ENCODE data around the gene PRKG1. TPM values are rescaled to one million over a fixed set of nuclear protein-coding genes. Genes with fewer than 3 reads are reported as not detected.

The PRKG1 gene
- total RNA-seq, 4 donors from 2014 or later: 17.1 to 36.4 (median 25.8) TPM

GRCh38 chr10:51397244-51397643, 323.0 kb downstream of the PRKG1 start:
- DNase-seq (ENCODE audit: low spot score): no peak
- ATAC-seq (ENCODE audit: low FRiP score): no peak
- TF ChIP-seq CTCF (IDR thresholded peaks at IDR 0.05): no peak

- ATAC-seq (ENCODE audit: low FRiP score): peak; percentile 48
- no peak for DNase-seq (ENCODE audit: low spot score)
- TF ChIP-seq CTCF (IDR thresholded peaks at IDR 0.05): no peak
Observed at GRCh38 chr10:51397695-51398094, 323.4 kb downstream of the PRKG1 start.

- no peak for TF ChIP-seq CTCF (IDR thresholded peaks at IDR 0.05)
- ATAC-seq (ENCODE audit: low FRiP score) (no peak), DNase-seq (ENCODE audit: low spot score) (no peak)
Observed at GRCh38 chr10:51399840-51400239, 325.6 kb downstream of the PRKG1 start.

- no peak for TF ChIP-seq CTCF (IDR thresholded peaks at IDR 0.05)
- no peak for DNase-seq (ENCODE audit: low spot score)
- no peak for ATAC-seq (ENCODE audit: low FRiP score)
Observed at GRCh38 chr10:51400392-51401096, 326.3 kb downstream of the PRKG1 start.

GRCh38 chr10:51403521-51403920, 329.2 kb downstream of the PRKG1 start:
- ATAC-seq (ENCODE audit: low FRiP score) (no peak), DNase-seq (ENCODE audit: low spot score) (no peak)

GRCh38 chr10:51405580-51406351, 331.5 kb downstream of the PRKG1 start:
- DNase-seq (ENCODE audit: low spot score) (no peak), ATAC-seq (ENCODE audit: low FRiP score) (no peak)
- no peak for TF ChIP-seq CTCF (IDR thresholded peaks at IDR 0.05)

More at GRCh38 chr10:51403521-51403920, 329.2 kb downstream of the PRKG1 start:
- TF ChIP-seq CTCF (IDR thresholded peaks at IDR 0.05): no peak

All from omental fat pad (tissue), 4 donors.